GM18526 (cell line): ENCODE measurements around the gene SPTSSB.

ENCODE experiments used
- POLR2A ChIP-seq: IDR thresholded peaks from 3 replicates; pipeline ENCODE4 v1.6.1; 2011; ENCODE audit not compliant: insufficient read length; ENCODE audit errors: extremely low read depth

SPTSSB gene

GRCh38 chr3:161323926-161324621, 47.2 kb downstream of the SPTSSB start:
- TF ChIP-seq POLR2A: no peak

GRCh38 chr3:161322781-161323568, 48.3 kb downstream of the SPTSSB start:
- no peak for TF ChIP-seq POLR2A

DNA sequence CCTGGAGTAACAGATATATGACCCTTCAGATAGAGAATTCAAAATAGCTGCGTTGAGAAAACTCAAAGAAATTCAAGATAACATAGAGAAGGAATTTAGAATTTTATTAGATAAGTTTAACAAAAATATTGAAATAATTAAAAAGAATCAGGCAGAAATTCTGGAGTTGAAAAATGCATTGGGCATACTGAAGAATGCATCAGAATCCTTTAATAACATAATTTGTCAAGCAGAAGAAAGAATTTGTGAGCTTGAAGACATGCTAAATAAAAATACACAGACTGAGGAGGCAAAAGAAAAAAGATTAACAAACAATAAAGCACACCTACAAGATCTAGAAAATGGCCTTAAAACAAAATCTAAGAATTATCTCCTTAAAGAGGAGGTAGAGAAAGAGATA, 50.5 kb downstream of the SPTSSB start:
- no peak for TF ChIP-seq POLR2A

GRCh38 chr3:161319867-161320266, 51.5 kb downstream of the SPTSSB start:
- no peak for TF ChIP-seq POLR2A

GRCh38 chr3:161317077-161317476, 54.2 kb downstream of the SPTSSB start:
- TF ChIP-seq POLR2A: no peak

DNA sequence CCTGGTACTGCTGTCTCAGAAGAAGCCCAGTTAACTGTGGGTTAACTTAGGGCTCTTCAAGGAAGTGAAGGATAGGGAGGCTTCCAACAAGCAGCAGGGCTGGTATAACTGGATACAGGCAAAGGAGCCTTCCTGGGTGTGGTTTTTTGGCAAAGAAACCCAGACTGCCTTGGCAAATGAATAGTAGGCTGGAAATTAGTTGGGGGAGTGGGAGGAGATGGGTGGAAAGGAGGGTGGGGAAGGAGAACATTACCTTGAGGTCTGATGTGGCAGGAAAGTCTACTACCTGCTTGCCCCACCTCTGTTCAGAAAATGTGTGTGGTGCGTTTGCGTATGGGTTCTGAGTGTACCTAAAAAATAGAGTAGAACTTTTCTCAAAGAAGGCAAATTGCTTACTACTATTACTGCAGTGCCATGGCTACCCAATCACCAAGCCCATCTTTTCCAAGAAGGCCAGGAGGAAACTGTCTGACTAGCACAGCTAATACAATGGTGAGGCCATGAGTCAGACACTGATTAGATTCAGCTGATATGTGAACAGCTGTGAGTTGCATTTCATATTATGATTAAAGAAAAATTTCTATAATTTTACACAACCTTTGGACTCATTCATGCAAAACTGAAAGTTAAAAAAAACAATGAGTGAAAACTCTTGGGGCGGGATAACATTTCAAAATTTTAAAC, 55.2 kb downstream of the SPTSSB start:
- no peak for TF ChIP-seq POLR2A

DNA sequence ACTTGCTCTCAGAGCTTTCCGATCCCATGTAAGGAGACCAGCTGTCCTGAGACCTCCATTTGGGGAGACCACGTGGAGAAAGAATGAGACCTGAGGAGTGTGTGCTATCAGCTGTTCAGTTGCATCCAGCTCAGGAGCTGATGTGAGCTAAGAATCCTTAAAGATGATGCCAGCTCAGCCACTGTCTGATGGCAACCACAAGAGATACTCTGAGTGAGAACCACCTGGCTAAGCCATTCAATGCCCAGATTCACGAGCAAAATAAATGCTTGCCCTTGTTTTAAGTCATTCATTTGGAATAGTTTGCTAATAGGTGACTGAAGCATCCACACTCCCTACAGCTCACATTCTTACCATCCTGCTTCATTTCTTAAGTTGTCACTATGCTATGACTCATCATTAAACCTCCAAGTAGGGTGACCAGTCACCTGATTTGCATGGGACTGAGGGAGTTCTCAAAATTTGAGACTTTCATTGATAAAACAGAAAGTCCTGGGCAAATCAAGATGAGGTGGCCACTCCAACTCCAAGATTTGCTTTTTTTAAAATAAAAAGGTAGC, 56.4 kb downstream of the SPTSSB start:
- TF ChIP-seq POLR2A: no peak

DNA sequence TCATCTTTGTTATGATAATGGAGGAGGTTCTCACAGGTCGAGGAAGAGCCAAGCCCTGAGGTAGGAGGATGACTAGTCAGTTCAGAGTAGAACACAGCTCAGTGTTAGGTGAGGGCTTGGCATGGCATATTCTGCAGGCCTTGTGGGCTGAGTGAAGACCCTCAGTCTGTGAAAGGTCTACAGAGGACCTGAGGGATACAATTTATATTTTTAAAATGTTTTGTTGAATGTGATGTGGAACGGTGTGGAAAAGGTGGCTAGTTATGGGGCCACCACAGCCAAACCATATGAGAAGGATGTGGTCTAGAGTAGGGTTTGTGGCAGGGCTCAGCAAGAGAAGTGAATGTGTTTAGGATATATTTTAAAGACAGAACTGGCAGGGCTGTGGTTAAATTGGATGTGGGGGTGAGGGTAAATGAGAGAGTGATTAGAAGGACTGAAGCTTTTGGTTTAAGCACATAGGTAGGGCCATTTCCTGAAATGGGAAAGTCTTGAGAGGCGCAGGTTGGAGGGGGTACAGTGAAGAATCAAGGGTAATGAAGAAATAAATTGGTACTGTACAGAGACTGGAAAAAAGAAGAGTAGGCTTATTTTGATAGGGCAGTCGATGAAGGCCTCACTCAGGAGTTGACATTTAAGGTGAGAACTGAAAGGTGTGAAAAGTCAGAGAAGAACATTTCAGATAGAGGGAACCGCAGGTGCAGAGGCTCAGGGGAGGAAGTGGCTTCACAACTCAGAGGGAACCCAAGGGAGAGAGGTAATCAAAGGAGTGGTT, 60.5 kb downstream of the SPTSSB start:
- TF ChIP-seq POLR2A: no peak

GRCh38 chr3:161305095-161305991, 66.0 kb downstream of the SPTSSB start:
- TF ChIP-seq POLR2A: no peak

DNA sequence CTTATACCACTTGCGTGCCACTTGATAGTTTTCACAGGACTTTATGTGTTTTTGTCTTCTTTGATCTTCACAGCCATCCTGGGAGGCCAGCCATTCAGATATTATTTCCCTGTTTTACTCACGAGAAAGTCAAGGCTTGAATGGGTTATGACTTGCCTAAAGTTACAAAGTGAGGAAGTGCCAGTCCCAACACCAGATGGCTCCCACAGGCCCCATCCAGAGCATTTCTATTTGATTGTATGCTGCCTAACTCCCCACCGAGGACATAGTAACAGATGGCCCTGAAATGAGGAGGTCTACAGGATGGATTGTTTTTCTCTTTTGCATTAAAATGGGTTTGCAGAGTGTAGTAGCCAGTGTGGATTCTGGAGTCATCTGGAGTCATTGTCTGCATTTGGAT, 74.5 kb downstream of the SPTSSB start:
- no peak for TF ChIP-seq POLR2A

DNA sequence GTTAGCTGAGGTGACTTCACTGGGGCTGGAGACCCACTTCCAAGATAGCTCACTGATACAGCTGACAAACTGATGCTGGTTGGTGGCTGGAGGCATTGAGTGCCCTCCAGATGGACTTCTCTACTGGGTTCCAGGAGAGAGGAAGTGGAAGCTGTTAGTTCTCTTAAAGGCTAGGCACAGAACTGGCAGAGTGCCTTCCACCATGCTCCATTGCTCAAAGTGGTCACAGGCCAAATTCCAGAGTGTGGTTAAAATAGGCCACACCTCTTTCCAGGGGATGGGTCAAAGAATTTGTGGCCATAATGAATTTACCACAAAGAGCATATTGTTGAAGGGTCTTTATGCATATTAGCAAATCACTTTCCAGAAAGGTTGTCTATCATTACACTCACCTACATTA, 76.0 kb downstream of the SPTSSB start:
- no peak for TF ChIP-seq POLR2A
